PC-9 (cell line): Measurements from ENCODE around the gene ABCA5. TPM values are rescaled to one million over a fixed set of nuclear protein-coding genes. Genes with fewer than 3 reads are reported as not detected.

Source experiments
- BruUV-seq: library from RNA; stranded (reverse); fragments of 400-500 nt; replicated peaks from 2 replicates; lab custom pipeline; 2021; lab: Mats Ljungman, UMichigan
- CTCF ChIA-PET: fragments of 300-600 bp; sonication (Branson Sonifier 250); formaldehyde crosslinking; loops from one replicate; lab custom pipeline; 2022; ENCODE audit warnings: antibody characterized with exemption; lab: Charles Lee
- POLR2A ChIA-PET: fragments of 300-600 bp; sonication (Branson Sonifier 250); formaldehyde crosslinking; loops from one replicate; lab custom pipeline; 2022; ENCODE audit warnings: antibody characterized with exemption; ENCODE audit not compliant: unreplicated experiment; lab: Charles Lee
- DNase-seq, 2 experiments: peaks; one replicate each; pipeline versions ENCODE4 v3.0.0 to v3.0.0-alpha.2; 2015 to 2022; ENCODE audit warnings: mixed read lengths in 1 of 2
- H2AFZ ChIP-seq: fragments of 200-600 bp; sonication (generic); 2 replicates; pipeline ENCODE4 v1.8.1; 2017; ENCODE audit warnings: antibody characterized with exemption
- H3F3A ChIP-seq: fragments of 200-600 bp; sonication (generic); 2 replicates; pipeline ENCODE4 v1.8.1; 2017; ENCODE audit warnings: antibody characterized with exemption, mild to moderate bottlenecking, low read depth; ENCODE audit not compliant: insufficient read depth
- H3K27ac ChIP-seq: fragments of 200-600 bp; sonication (generic); 2 replicates; pipeline ENCODE4 v1.6.1; 2016; ENCODE audit warnings: mixed run types
- H3K27me3 ChIP-seq: fragments of 200-600 bp; sonication (generic); 2 replicates; pipeline ENCODE4 v1.6.1; 2016; ENCODE audit warnings: low read depth, mixed run types; ENCODE audit not compliant: insufficient read depth
- H3K36me3 ChIP-seq: fragments of 200-600 bp; sonication (generic); 2 replicates; pipeline ENCODE4 v1.6.1; 2016; ENCODE audit warnings: low read depth, mixed run types
- H3K4me1 ChIP-seq: fragments of 200-600 bp; sonication (generic); replicated peaks from 2 replicates; pipeline ENCODE4 v1.6.1; 2016; ENCODE audit warnings: mixed run types; ENCODE audit not compliant: insufficient read depth
- H3K4me2 ChIP-seq: fragments of 200-600 bp; sonication (generic); 2 replicates; pipeline ENCODE4 v1.6.1; 2017; ENCODE audit warnings: mixed run types
- H3K4me3 ChIP-seq: fragments of 200-600 bp; sonication (generic); 2 replicates; pipeline ENCODE4 v1.6.1; 2016; ENCODE audit warnings: mixed run types
- H3K79me2 ChIP-seq: fragments of 200-600 bp; sonication (generic); 2 replicates; pipeline ENCODE4 v1.6.1; 2017; ENCODE audit warnings: low read depth, mixed run types
- H3K9me2 ChIP-seq: fragments of 200-600 bp; sonication (generic); 2 replicates; pipeline ENCODE4 v1.8.1; 2017; ENCODE audit warnings: mild to moderate bottlenecking; ENCODE audit not compliant: insufficient read depth
- H3K9me3 ChIP-seq: fragments of 200-600 bp; sonication (generic); 2 replicates; pipeline ENCODE4 v1.8.1; 2016; ENCODE audit warnings: low read depth; ENCODE audit not compliant: insufficient read depth
- H4K20me1 ChIP-seq: fragments of 200-600 bp; sonication (generic); 2 replicates; pipeline ENCODE4 v1.8.1; 2017; ENCODE audit not compliant: insufficient read depth
- EZH2 ChIP-seq: fragments of 200-600 bp; sonication (generic); IDR thresholded peaks from 2 replicates; pipeline ENCODE4 v1.8.0; 2017; ENCODE audit warnings: antibody characterized with exemption, low read depth
- intact Hi-C: fragments of 100-400 bp; cut with micrococcal nuclease; formaldehyde crosslinking; loops from one replicate; pipeline ENCODE4 v1.10.0; 2022; ENCODE audit not compliant: unreplicated experiment
- total RNA-seq: library from RNA; stranded (reverse); gene quantifications from 2 replicates; pipeline ENCODE4 v1.2.3, GENCODE V29; 2021
- TF ChIP-seq, protein P1 (sequence below): fragments of 200-600 bp; sonication (generic); conservative IDR thresholded peaks from 2 replicates; pipeline ENCODE4 v1.6.1; 2017; ENCODE audit warnings: mixed run types, antibody characterized with exemption, mild to moderate bottlenecking, moderate library complexity

ABCA5 gene
- total RNA-seq, 1 experiment from 2014 or later: 3.8 TPM

DNA sequence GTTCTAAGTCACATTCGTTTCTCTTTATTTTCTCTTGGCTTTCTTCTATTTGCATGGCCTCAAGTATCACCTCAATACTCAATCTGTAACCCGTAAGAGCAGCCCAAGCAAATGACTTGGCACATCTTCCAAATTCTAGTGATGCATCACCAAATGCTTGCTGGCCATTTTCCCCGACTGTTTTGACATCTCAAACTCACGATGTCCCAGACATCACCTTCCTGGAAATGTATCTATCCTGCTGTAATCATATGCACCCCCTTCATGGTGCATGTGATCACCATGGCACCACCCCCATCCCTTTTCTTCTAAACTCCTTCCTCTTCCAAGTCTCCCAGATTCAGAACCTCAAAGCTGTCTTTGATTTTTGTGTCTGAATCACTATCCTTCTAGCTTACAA lies 24.0 kb upstream of the ABCA5 start:
- Histone ChIP-seq H3K9me2 (no peaks in the 10 kb centered on the region), H2AFZ (peak overlapping the region; percentile 36; the same call in 1 of the 2 replicates), H3K4me1 (peaks cover 12% of the 10 kb centered on the region), H3F3A (no peaks in the 10 kb centered on the region), H3K4me3 (no peak overlapping the region), H3K79me2 (no peaks in the 10 kb centered on the region), H3K36me3 (no peaks in the 10 kb centered on the region), H3K9me3 (no peaks in the 10 kb centered on the region), H4K20me1 (no peaks in the 10 kb centered on the region), H3K27ac (no peak overlapping the region), H3K4me2 (no peak overlapping the region), H3K27me3 (no peaks in the 10 kb centered on the region)
- DNase-seq: no peak
- intact Hi-C loops: no loop called here
- TF ChIP-seq, protein P1, sequence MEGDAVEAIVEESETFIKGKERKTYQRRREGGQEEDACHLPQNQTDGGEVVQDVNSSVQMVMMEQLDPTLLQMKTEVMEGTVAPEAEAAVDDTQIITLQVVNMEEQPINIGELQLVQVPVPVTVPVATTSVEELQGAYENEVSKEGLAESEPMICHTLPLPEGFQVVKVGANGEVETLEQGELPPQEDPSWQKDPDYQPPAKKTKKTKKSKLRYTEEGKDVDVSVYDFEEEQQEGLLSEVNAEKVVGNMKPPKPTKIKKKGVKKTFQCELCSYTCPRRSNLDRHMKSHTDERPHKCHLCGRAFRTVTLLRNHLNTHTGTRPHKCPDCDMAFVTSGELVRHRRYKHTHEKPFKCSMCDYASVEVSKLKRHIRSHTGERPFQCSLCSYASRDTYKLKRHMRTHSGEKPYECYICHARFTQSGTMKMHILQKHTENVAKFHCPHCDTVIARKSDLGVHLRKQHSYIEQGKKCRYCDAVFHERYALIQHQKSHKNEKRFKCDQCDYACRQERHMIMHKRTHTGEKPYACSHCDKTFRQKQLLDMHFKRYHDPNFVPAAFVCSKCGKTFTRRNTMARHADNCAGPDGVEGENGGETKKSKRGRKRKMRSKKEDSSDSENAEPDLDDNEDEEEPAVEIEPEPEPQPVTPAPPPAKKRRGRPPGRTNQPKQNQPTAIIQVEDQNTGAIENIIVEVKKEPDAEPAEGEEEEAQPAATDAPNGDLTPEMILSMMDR: no peak
- TF ChIP-seq EZH2: no peak
- POLR2A ChIA-PET: no interaction called here
- CTCF ChIA-PET: interaction anchor here (0.5 kb wide), 1 partner anchor 44 kb away, joined by 5 read pairs; no protein-coding TSS in a partner anchor
- BruUV-seq: no TSS peak

DNA sequence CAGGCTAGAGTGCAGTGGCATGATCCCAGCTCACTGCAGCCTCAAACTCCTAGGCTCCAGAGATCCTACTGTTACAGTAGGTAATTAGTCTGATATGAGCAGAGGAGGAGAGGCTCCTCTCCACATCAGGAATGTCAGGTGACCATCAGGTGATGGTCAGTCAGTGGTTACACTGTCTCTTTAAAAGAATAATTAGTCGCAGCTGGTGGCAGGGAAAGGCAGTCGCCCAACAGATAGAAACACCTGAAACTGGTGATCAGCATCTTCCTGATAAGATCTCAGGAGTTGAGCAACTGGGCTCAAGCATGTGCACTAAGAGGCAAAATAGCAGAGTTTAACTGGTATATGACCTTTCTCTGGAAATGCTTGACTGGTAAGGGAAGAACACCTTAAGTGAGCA lies 21.5 kb upstream of the ABCA5 start:
- Histone ChIP-seq H4K20me1 (no peaks in the 10 kb centered on the region), H3K9me2 (no peaks in the 10 kb centered on the region), H3K27me3 (no peaks in the 10 kb centered on the region), H3K36me3 (no peaks in the 10 kb centered on the region), H2AFZ (no peak overlapping the region), H3K27ac (no peak overlapping the region), H3K4me1 (peaks cover 22% of the 10 kb centered on the region), H3F3A (no peaks in the 10 kb centered on the region), H3K4me2 (no peak overlapping the region), H3K79me2 (no peaks in the 10 kb centered on the region), H3K4me3 (no peak overlapping the region), H3K9me3 (no peaks in the 10 kb centered on the region)
- ChIA-PET CTCF (no interaction called here), POLR2A (no interaction called here)
- DNase-seq: peak; percentile 3 to 55
- no TSS peak for BruUV-seq
- no peak for TF ChIP-seq EZH2
- TF ChIP-seq, protein P1: no peak
- intact Hi-C loops: loop anchor here (10.0 kb wide), 1 partner anchor 64 kb away; no protein-coding TSS in a partner anchor

DNA sequence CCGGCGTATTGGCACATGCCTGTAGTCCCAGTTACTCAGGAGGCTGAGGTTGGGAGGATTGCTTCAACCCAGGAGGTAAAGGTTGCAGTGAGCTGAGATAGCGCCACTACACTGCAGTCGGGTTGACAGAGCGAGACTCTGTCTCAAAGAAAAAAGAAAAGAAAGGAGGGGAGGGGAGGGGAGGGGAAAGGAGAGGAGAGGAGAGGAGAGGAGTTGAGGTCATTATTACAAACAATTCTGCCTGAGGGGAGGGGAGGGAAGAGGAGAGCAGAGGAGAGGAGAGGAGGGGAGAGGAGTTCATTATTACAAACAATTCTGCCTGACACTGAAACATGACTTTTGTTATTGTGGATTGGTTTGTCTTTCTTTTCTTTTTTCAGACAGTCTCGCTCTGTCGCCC lies 19.8 kb upstream of the ABCA5 start:
- POLR2A ChIA-PET: no interaction called here
- CTCF ChIA-PET: interaction anchor here (0.5 kb wide), 1 partner anchor 98 kb away, joined by 3 read pairs; no protein-coding TSS in a partner anchor
- intact Hi-C loops: loop anchor here (10.0 kb wide), 1 partner anchor 62 kb away; no protein-coding TSS in a partner anchor
- Histone ChIP-seq H3K36me3 (no peaks in the 10 kb centered on the region), H3K9me2 (no peaks in the 10 kb centered on the region), H3K27ac (no peak overlapping the region), H3K4me2 (no peak overlapping the region), H3K27me3 (no peaks in the 10 kb centered on the region), H3K4me1 (peaks cover 22% of the 10 kb centered on the region), H4K20me1 (no peaks in the 10 kb centered on the region), H3K9me3 (no peaks in the 10 kb centered on the region), H3K79me2 (no peaks in the 10 kb centered on the region), H3F3A (no peaks in the 10 kb centered on the region), H3K4me3 (no peak overlapping the region), H2AFZ (no peak overlapping the region)
- no TSS peak for BruUV-seq
- no peak for DNase-seq
- TF ChIP-seq EZH2: no peak
- TF ChIP-seq, protein P1: no peak
